Activated CD4-positive, alpha-beta T cell treated with anti-CD3 and anti-CD28 coated beads for 24 hours (primary cell): ENCODE results near the gene TPSG1.
"Not testable (repeated sequence)": the region's sequence is repeated elsewhere in the genome, so short reads cannot be mapped to it uniquely, and the experiment has no call there.

Experiments used
- DNase-seq, 2 donors: peaks; one replicate each; pipeline ENCODE4 v3.0.0-alpha.2; 2020; ENCODE audit warnings: low read depth in 2 of 2

The TPSG1 gene

DNA sequence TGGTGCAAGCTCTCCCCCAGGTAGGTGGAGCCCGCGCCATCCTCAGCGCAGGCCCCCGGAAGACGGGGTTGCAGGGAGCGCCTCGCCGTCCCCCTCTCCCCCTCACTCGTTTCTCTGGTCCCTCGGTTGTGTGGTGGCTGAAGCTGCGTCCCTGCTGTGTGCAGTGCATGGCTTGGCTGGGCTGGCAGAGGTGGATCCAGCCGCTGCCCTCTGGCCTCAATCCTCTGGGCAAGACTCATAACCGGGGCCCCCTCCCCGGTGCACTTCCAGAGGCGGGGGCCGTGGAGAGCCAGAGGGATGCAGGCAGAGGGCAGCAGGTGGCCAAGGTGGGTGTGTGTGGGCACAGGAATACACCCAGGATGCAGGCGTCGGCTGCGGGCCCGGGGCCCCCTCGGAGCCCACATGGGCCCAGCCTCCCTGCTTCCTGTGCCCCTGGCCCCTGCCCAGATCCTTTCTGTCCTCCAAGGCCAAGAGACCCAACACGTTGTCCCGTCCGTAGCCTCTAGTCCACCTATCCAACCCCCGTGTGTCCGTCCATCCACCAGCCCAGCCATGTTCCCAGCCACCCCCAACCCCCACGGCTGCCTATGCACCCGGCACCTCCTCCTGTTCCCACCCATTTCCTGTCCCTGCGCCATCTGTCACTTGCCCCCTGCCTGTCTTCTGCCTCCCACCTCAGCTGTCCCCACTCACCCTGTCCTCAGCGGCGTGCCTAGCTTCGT is 9.3 kb downstream of the TPSG1 start:
- no peak for DNase-seq

DNA sequence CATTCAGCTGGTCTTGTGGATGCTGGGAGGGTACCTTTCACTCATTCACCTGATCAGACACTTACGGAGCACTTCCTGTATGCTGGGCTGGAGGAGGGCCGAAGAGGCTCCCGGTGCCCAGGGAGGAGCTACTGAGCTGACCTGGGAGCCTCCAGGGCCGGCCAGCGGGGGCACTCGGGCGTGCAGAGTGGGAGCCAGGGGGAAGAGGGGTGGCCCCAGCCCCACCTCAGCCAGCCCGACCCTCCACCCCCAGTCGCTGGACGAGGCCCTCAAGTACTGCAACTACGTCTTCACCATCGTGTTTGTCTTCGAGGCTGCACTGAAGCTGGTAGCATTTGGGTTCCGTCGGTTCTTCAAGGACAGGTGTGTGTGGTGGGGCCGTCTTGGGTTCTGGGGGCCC is 10.3 kb downstream of the TPSG1 start:
- DNase-seq, result no peak

DNA sequence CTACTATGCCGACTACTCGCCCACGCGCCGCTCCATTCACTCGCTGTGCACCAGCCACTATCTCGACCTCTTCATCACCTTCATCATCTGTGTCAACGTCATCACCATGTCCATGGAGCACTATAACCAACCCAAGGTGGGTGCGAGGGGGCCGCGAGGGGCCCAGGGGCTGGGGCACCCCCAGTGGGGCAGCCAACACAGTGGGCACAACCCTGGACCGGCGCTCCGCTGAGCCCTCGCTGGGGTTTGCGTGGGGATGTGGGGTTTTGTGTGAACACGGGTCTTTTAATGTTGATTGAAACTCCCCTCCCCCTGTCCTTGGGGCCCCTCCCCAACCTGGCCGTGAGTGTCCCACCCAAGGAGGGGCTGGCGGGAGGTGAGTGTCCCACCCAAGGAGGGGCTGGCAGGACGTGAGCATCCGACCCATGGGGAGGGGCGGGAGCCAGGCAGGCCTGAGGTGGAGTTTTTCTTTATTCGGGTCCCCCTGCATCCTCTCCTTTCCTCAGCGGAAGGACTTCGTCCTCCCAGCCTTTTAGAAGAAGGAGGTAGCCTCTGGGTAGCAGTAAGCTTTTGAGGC is 11.2 kb downstream of the TPSG1 start:
- no peak for DNase-seq

DNA sequence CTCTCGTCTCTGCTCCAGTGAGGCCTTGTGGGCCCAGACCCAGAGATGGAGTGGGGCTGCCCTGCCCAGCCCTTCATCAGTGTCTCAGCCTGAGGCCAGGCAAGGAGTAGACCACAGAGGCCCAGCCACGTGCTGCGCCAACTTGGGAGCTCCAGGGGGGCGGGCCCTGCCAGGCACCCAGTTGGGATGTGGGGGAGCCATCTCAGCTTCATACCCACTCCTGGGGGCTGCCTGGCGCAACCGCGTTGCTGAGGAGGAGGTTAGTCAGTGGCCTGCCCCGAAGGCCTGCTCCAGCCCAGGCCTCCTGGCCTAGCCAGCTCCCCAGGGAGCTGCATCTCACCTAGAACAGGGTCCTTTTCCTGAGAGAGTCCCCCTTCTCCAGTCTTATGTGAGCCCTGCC is 11.8 kb downstream of the TPSG1 start:
- no peak for DNase-seq

DNA sequence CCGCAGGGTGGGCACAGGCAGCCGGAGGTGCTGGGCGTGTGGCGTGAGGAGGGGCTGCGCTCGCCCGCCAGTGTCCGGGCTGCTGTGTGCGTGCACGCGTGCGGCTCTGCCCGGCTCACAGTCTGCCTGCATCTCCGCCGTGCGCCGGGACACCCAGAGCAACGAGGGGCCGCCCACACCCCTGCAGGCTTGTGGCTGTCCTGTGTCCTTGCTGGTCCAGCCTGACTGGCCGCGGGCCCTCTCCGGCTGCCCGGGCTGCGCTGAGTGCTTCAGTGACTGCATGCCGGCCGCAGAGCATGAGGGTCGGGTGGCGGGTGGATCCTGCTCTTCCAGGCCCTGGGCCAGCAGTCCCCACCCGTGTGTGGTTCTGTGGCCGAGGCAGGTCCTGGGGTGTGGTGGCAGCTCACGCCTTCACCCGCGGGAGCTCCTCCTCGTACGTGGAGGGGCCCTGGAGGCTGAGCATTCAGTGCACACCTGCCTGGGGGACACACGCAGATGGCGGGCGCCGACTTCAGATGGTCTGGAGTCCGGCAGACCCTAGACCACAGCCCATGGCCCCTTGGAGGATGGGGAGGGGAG is 12.4 kb downstream of the TPSG1 start:
- no peak for DNase-seq

DNA sequence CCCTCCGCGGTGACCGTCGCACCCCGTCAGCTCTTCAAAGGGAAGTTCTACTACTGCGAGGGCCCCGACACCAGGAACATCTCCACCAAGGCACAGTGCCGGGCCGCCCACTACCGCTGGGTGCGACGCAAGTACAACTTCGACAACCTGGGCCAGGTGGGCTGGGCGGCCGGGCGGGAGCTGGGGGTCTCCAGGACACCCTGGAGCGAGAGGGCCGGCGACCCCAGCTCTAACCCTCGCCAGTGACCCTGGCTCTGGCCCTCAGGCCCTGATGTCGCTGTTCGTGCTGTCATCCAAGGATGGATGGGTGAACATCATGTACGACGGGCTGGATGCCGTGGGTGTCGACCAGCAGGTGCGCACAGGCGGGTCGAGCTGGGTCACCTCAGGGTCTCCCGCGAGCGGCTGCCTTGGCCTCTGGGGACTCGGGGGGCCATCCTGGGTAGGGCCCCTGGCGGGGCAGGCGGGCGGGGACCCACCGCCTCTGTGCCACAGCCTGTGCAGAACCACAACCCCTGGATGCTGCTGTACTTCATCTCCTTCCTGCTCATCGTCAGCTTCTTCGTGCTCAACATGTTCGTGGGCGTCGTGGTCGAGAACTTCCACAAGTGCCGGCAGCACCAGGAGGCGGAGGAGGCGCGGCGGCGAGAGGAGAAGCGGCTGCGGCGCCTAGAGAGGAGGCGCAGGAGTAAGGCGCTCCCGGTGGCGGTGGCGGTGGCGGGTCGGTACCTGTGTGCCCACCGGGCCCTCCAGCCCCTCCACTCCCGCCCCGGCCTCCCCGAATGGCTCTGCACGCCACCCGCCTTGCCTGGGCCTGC is 13.4 kb downstream of the TPSG1 start:
- DNase-seq, result no peak

DNA sequence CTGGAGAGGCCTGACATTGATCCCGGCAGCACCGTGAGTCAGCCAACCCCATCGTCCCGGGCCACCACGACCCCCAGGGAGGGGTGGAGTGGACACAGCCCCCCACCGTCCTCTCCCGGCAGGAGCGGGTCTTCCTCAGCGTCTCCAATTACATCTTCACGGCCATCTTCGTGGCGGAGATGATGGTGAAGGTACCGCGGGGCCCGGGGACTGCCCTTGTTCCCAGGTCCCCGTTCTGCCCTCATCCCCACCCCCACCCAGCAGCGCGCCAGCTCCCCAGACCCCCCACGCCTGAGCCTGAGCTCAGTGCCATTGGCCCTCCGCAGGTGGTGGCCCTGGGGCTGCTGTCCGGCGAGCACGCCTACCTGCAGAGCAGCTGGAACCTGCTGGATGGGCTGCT is 14.6 kb downstream of the TPSG1 start:
- DNase-seq, result no peak

DNA sequence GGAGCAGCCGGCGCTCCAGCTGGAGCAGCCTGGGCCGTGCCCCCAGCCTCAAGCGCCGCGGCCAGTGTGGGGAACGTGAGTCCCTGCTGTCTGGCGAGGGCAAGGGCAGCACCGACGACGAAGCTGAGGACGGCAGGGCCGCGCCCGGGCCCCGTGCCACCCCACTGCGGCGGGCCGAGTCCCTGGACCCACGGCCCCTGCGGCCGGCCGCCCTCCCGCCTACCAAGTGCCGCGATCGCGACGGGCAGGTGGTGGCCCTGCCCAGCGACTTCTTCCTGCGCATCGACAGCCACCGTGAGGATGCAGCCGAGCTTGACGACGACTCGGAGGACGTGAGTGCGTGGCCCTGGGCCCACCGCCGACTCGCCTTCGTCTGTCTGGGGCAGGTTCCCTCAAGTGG is 16.0 kb downstream of the TPSG1 start:
- DNase-seq, result no peak

DNA sequence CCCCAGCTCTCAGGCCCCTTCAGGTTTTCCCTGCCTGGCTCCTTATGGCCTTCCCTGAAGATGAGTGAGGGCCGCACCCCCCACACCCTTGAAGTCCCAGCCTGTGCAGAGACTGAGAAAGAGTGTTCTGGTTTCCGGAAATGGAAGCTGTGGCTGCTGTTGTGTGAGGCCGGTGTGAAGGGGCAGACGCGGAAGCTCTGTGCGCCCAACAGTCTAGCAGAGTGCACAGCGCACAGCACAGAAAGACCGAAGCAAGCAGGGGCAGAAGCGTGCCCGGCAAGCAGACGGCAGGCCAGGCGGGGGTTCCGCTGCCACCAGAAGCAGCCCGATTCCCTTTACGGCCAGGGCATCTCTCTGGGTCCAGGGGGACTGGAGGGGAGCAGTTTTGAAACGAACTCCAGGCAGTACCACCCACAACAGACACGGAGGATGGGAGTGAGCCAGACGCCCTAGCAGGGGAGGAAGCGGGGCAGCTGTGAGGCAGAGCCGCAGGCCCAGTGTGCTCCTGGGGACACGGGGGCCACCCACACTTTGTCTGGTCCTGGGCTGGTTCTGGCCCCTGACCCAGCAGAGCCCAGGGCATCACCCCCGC is 16.7 kb downstream of the TPSG1 start:
- DNase-seq, result no peak

DNA sequence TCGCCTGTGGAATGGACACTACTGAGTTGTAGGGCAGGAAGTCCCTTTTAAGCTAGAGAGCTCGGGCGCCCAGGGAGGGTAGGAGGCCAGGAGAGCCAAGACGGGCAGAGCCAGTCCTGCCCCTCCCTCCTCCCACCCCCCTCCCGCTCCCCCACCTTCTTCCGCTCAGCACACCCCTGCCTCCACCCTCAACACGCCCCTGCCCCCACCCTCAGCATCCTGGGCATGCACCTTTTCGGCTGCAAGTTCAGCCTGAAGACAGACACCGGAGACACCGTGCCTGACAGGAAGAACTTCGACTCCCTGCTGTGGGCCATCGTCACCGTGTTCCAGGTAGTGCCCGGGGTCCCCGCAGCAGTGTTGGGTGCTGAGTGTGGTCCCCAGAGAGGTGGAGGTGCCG is 18.3 kb downstream of the TPSG1 start:
- DNase-seq, result no peak

DNA sequence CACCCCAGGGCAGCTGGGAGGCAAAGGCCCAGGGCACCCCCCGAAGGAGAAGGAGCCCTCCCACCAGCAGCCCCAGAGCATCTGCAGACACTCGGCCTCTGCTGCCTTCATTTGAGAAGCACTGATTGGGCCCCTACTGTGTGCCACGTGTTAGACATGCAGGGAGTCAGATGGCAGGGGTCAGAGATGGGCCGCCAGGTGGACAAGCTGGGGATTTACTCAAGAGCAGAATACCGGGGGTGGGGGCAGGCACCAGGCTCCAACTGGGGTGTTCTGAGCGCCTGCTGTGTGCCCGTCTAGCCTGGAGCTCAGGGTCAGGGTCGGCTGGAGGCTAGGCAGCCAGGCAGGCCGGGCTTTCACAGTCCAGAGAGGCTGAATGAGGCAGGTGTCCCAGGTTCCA is 18.7 kb downstream of the TPSG1 start:
- DNase-seq, result no peak

DNA sequence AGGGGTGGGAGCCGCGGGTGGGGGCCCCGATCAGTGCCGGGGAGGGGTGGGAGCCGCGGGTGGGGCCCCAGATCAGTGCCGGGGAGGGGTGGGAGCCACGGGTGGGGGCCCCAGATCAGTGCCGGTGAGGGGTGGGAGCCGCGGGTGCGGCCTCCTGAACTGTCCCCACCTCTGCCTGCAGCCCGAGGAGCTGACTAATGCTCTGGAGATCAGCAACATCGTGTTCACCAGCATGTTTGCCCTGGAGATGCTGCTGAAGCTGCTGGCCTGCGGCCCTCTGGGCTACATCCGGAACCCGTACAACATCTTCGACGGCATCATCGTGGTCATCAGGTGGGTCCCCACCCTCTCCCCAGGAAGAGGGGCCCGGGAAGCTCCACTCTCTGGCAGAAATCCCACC is 20.1 kb downstream of the TPSG1 start:
- DNase-seq, result no peak

DNA sequence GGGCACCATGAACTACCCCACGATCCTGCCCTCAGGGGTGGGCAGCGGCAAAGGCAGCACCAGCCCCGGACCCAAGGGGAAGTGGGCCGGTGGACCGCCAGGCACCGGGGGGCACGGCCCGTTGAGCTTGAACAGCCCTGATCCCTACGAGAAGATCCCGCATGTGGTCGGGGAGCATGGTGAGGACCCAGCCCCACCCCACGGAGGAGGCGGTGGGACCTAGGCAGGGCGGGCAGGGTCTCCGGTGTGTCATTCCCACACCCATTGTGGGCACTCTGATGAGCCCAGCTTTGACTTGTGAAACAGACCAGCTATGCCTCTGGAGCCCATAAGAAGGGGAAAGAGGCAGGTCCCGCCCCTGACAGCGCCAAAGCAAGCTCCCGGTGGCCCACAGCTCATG is 22.8 kb downstream of the TPSG1 start:
- DNase-seq, result no peak

DNA sequence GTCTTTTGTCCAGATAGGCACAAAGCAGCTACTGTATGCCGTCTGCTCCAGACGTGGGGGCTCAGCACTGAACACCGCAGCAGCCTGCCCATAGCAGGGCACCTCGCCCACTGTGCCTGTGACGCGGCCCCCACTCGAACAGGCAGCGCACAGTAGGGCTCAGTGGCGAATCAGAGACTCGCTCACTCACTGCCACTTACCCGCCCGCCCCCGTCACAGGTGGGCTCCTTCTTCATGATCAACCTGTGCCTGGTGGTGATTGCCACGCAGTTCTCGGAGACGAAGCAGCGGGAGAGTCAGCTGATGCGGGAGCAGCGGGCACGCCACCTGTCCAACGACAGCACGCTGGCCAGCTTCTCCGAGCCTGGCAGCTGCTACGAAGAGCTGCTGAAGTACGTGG is 23.6 kb downstream of the TPSG1 start:
- DNase-seq, result no peak

DNA sequence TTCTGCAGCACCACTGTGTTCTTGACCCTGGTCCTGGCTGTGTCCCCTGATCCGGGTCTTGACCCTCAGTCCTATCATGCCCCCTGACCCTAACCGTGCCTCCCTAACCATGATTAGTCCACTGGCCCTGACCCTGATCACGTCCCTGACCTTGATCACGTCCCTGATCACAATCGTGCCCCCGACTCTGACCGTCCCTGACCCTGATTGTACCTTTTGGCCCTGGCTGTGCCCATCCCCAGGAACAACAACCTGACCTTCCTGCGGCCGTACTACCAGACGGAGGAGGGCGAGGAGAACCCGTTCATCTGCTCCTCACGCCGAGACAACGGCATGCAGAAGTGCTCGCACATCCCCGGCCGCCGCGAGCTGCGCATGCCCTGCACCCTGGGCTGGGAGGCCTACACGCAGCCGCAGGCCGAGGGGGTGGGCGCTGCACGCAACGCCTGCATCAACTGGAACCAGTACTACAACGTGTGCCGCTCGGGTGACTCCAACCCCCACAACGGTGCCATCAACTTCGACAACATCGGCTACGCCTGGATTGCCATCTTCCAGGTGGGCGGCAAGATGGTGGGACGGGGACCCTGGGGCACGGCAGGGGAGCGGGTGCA is 24.9 kb downstream of the TPSG1 start:
- DNase-seq, result no peak

DNA sequence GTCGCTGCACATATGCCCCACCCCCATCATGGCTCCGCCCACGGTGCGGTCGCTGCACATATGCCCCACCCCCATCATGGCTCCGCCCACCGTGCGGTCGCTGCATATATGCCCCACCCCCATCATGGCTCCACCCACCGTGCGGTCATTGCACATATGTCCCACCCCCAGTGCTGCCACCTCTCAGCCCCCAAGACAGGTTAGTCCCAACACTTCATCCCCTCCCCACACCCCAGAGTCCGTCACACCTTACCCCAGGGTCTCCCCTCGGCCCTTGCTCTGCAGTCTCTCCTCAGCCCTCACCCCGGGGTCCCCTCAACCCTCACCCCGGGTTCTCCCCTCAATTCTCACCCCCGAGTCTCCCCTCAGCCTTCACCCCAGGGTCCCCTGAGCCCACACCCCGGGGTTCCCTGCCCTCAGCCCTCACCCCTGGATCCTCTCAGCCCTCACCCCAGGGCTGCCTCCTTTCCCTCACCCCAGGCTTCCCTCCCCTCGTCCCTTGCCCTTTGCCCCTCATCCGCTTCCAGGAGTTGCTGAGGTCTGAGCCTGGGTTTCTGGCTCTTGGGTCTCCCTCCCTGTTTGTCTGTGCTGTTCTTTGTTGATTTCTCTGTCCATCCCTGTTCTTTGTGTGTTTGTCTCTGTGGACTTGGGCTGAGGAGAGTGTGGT is 25.6 kb downstream of the TPSG1 start:
- no peak for DNase-seq

DNA sequence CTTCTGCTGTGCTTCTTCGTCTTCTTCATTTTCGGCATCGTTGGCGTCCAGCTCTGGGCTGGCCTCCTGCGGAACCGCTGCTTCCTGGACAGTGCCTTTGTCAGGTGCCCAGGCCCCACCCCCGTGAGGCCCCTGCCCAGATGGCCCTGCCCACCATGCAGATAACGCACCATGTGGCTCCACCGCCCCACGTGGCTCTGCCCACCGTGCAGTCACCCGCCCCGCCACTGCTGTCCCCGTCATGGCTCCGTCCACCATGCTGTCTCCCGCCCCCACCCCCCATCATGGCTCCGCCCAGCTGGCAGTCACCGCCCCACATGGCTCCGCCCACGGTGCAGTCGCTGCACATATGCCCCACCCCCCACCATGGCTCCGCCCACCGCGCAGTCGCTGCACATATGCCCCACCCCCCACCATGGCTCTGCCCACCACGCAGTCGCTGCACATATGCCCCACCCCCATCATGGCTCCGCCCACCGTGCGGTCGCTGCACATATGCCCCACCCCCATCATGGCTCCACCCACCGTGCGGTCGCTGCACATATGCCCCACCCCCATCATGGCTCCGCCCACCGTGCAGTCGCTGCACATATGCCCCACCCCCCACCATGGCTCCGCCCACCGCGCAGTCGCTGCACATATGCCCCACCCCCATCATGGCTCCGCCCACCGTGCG is 26.3 kb downstream of the TPSG1 start:
- DNase-seq, result not testable (repeated sequence)

DNA sequence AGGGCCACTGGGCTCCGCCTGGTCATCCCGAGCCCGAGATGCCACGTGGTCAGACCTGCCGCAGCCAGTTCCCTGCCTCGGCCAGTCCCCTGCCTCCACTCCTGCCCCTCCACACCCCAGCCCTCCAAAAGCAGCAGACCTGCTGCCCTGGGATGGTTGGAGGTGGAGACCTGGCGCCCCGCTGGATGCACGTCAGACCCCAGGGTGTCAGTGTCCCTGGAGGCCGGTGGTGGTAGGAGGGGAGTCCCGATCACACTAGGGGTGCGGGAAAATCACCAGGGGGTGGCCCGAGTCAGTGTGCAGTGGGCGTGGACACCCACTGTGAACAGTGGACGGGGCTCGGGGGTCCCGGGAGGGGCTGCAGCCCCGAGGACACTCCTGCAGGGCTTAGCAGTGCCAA is 26.9 kb downstream of the TPSG1 start:
- DNase-seq, result no peak

DNA sequence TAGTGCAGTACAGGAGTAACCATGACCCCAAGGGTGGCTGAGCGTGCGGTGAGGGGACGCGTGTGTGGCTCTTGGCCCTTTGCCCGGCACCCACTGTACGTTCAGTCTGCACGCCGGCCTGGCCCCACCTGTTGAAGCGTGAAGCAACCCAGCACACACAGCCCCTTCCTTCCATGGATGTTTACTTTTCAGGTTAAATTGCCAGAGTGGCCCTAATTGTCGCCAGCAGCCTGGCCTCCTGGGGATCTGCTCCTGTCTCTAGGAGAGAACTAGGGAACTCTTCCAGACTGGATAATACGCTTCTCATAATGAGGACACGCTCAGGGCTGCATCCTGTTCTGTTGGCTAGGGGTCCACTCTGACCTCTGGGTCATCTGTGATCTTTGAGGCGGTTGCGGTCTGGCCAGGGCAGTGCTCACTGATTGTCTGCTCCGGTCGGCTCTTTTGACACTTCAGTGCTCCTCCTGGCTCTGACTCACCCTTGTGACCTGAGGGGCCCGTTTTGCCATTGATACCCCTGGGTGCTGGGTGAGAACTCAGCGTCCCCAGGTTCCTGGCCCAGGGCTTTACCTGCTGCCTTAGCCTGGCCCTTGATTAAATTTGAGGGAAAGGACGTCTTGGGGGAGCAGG is 27.7 kb downstream of the TPSG1 start:
- no peak for DNase-seq

DNA sequence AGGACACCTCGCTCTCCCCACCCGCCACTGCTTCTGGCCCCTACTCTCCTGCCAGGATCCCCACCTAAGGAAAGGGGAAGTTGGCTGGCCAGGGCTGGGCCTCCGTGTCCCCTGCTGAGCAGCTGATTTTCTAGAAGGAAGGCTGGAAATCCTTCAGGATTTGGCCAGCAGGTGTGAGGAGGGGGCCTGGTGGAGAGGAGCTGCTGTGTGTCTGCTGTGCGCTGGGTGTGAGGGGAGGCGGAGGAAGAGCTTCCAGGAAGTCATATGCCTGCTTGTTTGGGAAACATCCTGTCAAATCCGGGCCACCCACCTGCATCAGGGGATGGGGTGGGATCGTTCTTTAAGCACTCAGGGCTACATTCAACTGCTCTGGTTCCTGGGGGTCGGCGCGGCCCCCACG is 28.6 kb downstream of the TPSG1 start:
- DNase-seq, result no peak

DNA sequence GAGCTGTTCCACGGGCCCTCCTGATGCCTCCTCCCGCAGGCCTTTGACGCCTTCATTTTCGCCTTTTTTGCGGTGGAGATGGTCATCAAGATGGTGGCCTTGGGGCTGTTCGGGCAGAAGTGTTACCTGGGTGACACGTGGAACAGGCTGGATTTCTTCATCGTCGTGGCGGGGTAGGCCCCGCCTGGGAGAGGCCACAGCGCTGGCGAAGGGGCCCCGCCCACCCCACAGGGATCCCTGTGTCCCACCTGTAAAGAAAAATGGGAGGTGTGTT is 29.7 kb downstream of the TPSG1 start:
- DNase-seq, result no peak
